ENCODE measurements around the gene FUT8.

- no peak for TF ChIP-seq CTCF (IDR thresholded peaks at IDR 0.05)
- TF ChIP-seq POLR2A (IDR thresholded peaks at IDR 0.05): no peak
Measured at GRCh38 chr14:65554837-65555236, 142.3 kb downstream of the FUT8 start.
